ENCODE measurements around the gene DOC2A. TPM values are rescaled to one million over a fixed set of nuclear protein-coding genes. Genes with fewer than 3 reads are reported as not detected.
A peak's percentile ranks its signal among the peaks of the same experiment; 100 is the strongest.

The DOC2A gene
- total and polyA plus RNA-seq, 9 of the 15 experiments (the other 6 are each of a cell fraction or from before 2014, with no cell fraction given), result 0.03 to 0.38 (median 0.28) TPM; not detected in 1

- TF ChIP-seq, protein P1, sequence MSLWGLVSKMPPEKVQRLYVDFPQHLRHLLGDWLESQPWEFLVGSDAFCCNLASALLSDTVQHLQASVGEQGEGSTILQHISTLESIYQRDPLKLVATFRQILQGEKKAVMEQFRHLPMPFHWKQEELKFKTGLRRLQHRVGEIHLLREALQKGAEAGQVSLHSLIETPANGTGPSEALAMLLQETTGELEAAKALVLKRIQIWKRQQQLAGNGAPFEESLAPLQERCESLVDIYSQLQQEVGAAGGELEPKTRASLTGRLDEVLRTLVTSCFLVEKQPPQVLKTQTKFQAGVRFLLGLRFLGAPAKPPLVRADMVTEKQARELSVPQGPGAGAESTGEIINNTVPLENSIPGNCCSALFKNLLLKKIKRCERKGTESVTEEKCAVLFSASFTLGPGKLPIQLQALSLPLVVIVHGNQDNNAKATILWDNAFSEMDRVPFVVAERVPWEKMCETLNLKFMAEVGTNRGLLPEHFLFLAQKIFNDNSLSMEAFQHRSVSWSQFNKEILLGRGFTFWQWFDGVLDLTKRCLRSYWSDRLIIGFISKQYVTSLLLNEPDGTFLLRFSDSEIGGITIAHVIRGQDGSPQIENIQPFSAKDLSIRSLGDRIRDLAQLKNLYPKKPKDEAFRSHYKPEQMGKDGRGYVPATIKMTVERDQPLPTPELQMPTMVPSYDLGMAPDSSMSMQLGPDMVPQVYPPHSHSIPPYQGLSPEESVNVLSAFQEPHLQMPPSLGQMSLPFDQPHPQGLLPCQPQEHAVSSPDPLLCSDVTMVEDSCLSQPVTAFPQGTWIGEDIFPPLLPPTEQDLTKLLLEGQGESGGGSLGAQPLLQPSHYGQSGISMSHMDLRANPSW (CRISPR knock-in tag; IDR thresholded peaks at IDR 0.05), result peak; percentile 67; the same call in 1 of the 2 replicates
- TF ChIP-seq TAF9B (IDR thresholded peaks at IDR 0.05; ENCODE audit: partially characterized antibody), result peak; percentile 84
- no peak for TF ChIP-seq KDM4B (IDR thresholded peaks at IDR 0.05; ENCODE audit: borderline replicate concordance in 2 of 2, low read depth in 1 of 2)
- TF ChIP-seq RFX5 (IDR thresholded peaks at IDR 0.05; ENCODE audit: low read depth, low read length), result no peak
- TF ChIP-seq, protein P2, sequence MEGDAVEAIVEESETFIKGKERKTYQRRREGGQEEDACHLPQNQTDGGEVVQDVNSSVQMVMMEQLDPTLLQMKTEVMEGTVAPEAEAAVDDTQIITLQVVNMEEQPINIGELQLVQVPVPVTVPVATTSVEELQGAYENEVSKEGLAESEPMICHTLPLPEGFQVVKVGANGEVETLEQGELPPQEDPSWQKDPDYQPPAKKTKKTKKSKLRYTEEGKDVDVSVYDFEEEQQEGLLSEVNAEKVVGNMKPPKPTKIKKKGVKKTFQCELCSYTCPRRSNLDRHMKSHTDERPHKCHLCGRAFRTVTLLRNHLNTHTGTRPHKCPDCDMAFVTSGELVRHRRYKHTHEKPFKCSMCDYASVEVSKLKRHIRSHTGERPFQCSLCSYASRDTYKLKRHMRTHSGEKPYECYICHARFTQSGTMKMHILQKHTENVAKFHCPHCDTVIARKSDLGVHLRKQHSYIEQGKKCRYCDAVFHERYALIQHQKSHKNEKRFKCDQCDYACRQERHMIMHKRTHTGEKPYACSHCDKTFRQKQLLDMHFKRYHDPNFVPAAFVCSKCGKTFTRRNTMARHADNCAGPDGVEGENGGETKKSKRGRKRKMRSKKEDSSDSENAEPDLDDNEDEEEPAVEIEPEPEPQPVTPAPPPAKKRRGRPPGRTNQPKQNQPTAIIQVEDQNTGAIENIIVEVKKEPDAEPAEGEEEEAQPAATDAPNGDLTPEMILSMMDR (IDR thresholded peaks at IDR 0.05 in 2 of 3, conservative IDR thresholded peaks at IDR 0.05 in 1 of 3; ENCODE audit: insufficient read depth in 2 of 3, low read depth in 1 of 3, low read length in 3 of 3), result no peak
- TF ChIP-seq FUS (optimal IDR thresholded peaks at IDR 0.05; ENCODE audit: low read depth, low read length), result no peak
- no peak for TF ChIP-seq ZNF785 (CRISPR knock-in tag; IDR thresholded peaks at IDR 0.05)
- TF ChIP-seq ZBTB26 (CRISPR knock-in tag; IDR thresholded peaks at IDR 0.05), result no peak
- no peak for TF ChIP-seq CREBBP (IDR thresholded peaks at IDR 0.05; ENCODE audit: low read depth, low read length)
- no peak for TF ChIP-seq RBM17 (IDR thresholded peaks at IDR 0.05; ENCODE audit: borderline replicate concordance, low read depth, low read length)
- no peak for TF ChIP-seq PKNOX1 (IDR thresholded peaks at IDR 0.05)
- no peak for TF ChIP-seq NR2F6 (CRISPR knock-in tag; IDR thresholded peaks at IDR 0.05)
- peak; percentile 79; the same call in 1 of the 2 replicates for TF ChIP-seq RB1 (IDR thresholded peaks at IDR 0.05; ENCODE audit: low read depth)
- TF ChIP-seq EHMT2 (IDR thresholded peaks at IDR 0.05), result no peak
- no peak for TF ChIP-seq TOE1 (IDR thresholded peaks at IDR 0.05; ENCODE audit: borderline replicate concordance)
- TF ChIP-seq TOE1 (CRISPR knock-in tag; IDR thresholded peaks at IDR 0.05; ENCODE audit: borderline replicate concordance, low read depth), result no peak
- TF ChIP-seq LEF1 (IDR thresholded peaks at IDR 0.05), result no peak
- TF ChIP-seq, protein P3, sequence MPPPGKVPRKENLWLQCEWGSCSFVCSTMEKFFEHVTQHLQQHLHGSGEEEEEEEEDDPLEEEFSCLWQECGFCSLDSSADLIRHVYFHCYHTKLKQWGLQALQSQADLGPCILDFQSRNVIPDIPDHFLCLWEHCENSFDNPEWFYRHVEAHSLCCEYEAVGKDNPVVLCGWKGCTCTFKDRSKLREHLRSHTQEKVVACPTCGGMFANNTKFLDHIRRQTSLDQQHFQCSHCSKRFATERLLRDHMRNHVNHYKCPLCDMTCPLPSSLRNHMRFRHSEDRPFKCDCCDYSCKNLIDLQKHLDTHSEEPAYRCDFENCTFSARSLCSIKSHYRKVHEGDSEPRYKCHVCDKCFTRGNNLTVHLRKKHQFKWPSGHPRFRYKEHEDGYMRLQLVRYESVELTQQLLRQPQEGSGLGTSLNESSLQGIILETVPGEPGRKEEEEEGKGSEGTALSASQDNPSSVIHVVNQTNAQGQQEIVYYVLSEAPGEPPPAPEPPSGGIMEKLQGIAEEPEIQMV (tag; conservative IDR thresholded peaks at IDR 0.05; ENCODE audit: low read depth), result peak; percentile 69
- TF ChIP-seq BCOR (IDR thresholded peaks at IDR 0.05), result peak; percentile 87
- TF ChIP-seq COPS2 (conservative IDR thresholded peaks at IDR 0.05), result no peak
These were observed 14.7 kb downstream of the DOC2A start, which contains the start of gene INO80E (continued) for GRCh38 chr16:29995911-29996765.
